Loucy (cell line): ENCODE measurements around the gene HTRA3.

Experiments used
- CTCF ChIP-seq: fragments of 200-600 bp; sonication (generic); conservative IDR thresholded peaks from 2 replicates; pipeline ENCODE4 v1.5.1; 2014; ENCODE audit warnings: mild to moderate bottlenecking, antibody characterized with exemption, low read length
- EZH2phosphoT487 ChIP-seq: fragments of 200-600 bp; IDR thresholded peaks from 2 replicates; pipeline ENCODE4 v1.6.1; 2018; ENCODE audit warnings: antibody characterized with exemption, mild to moderate bottlenecking, moderate library complexity, borderline replicate concordance

DNA sequence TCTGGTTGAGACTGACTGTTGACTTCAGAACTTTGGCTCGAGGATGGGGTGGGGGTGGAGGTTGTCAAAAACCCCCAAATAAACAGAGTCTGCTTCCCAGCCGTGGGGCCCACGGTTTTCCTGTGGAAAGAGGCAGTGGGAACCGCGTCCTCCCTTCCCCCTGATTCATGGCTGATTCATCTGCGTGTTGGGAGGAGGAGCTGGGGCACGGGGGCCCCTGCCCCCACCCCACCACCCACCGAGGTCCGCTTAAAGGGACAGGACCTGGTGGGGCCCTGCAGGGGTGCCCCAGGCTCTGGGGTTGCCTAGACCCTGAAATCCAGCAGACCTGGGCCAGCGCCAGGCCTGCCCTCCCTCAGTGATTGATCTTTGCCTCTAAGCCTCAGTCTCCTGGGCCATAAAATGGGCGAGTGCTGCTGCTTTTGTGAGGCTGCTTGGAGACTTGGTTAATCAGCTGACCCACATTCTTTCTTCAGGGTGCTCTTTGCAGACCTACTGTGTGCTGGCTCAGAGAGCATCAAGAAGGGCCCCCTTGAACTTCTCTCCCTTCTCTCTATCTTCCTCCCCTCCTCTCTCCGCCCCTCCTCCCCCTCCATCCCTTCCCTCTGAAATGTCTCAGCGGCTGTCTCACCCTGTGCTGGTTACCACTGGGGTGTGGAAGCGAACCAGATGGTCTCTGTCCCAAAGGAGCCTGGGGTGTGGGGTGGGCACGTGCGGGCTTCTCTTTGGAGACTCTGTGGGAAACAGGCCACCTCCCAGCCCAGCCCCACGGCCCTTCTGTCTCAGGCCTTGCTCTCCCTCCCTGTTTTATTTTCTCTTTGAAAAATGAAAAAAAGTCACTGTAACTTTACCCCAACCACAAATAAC is 9.1 kb downstream of the HTRA3 start:
- no peak for TF ChIP-seq CTCF
- no peak for TF ChIP-seq EZH2phosphoT487
